ENCODE measurements around the gene ASAP3. TPM values are rescaled to one million over a fixed set of nuclear protein-coding genes. Genes with fewer than 3 reads are reported as not detected.

The ASAP3 gene
- total RNA-seq, 1 donor from 2014 or later: 96.6 TPM

GRCh38 chr1:23433122-23433521, 50.9 kb downstream of the ASAP3 start:
- no peaks in the 10 kb centered on the region for H3K4me1 Mint-ChIP-seq
- no peak for TF ChIP-seq CTCF (IDR thresholded peaks at IDR 0.05; ENCODE audit: unreplicated experiment)
- H3K9me3 Mint-ChIP-seq: no peaks in the 10 kb centered on the region
- no peak overlapping the region for H3K4me3 Mint-ChIP-seq
- no peaks in the 10 kb centered on the region for H3K27me3 Mint-ChIP-seq (ENCODE audit: low read depth)
- H3K27ac Mint-ChIP-seq: no peak overlapping the region
- peaks cover 55% of the 10 kb centered on the region for H3K36me3 Mint-ChIP-seq
- no peak for DNase-seq (ENCODE audit: low spot score in 2 of 2, unreplicated experiment in 2 of 2)

GRCh38 chr1:23431431-23431830, 52.5 kb downstream of the ASAP3 start:
- DNase-seq (ENCODE audit: low spot score in 2 of 2, unreplicated experiment in 2 of 2): no peak
- TF ChIP-seq CTCF (IDR thresholded peaks at IDR 0.05; ENCODE audit: unreplicated experiment): no peak
- peaks cover 57% of the 10 kb centered on the region for H3K36me3 Mint-ChIP-seq
- no peak overlapping the region for H3K4me3 Mint-ChIP-seq
- H3K9me3 Mint-ChIP-seq: no peaks in the 10 kb centered on the region
- H3K27me3 Mint-ChIP-seq (ENCODE audit: low read depth): no peaks in the 10 kb centered on the region
- no peak overlapping the region for H3K27ac Mint-ChIP-seq
- no peaks in the 10 kb centered on the region for H3K4me1 Mint-ChIP-seq

GRCh38 chr1:23430803-23431202, 53.2 kb downstream of the ASAP3 start:
- no peak for TF ChIP-seq CTCF (IDR thresholded peaks at IDR 0.05; ENCODE audit: unreplicated experiment)
- no peaks in the 10 kb centered on the region for H3K4me1 Mint-ChIP-seq
- no peak for DNase-seq (ENCODE audit: low spot score in 2 of 2, unreplicated experiment in 2 of 2)
- peaks cover 6% of the 10 kb centered on the region for H3K27me3 Mint-ChIP-seq (ENCODE audit: low read depth)
- peaks cover 62% of the 10 kb centered on the region for H3K36me3 Mint-ChIP-seq
- no peaks in the 10 kb centered on the region for H3K9me3 Mint-ChIP-seq
- no peak overlapping the region for H3K4me3 Mint-ChIP-seq
- H3K27ac Mint-ChIP-seq: no peak overlapping the region

- H3K36me3 Mint-ChIP-seq: peaks cover 45% of the 10 kb centered on the region
- no peak overlapping the region for H3K4me3 Mint-ChIP-seq
- no peak for DNase-seq (ENCODE audit: low spot score in 2 of 2, unreplicated experiment in 2 of 2)
- no peak overlapping the region for H3K27ac Mint-ChIP-seq
- peaks cover 6% of the 10 kb centered on the region for H3K4me1 Mint-ChIP-seq
- peaks cover 22% of the 10 kb centered on the region for H3K27me3 Mint-ChIP-seq (ENCODE audit: low read depth)
- no peak for TF ChIP-seq CTCF (IDR thresholded peaks at IDR 0.05; ENCODE audit: unreplicated experiment)
- no peaks in the 10 kb centered on the region for H3K9me3 Mint-ChIP-seq
Measured at GRCh38 chr1:23428136-23428905, 55.7 kb downstream of the ASAP3 start.

- no peak overlapping the region for H3K27ac Mint-ChIP-seq
- no peak for TF ChIP-seq CTCF (IDR thresholded peaks at IDR 0.05; ENCODE audit: unreplicated experiment)
- peaks cover 26% of the 10 kb centered on the region for H3K27me3 Mint-ChIP-seq (ENCODE audit: low read depth)
- no peak overlapping the region for H3K4me3 Mint-ChIP-seq
- DNase-seq (ENCODE audit: low spot score in 2 of 2, unreplicated experiment in 2 of 2): no peak
- peaks cover 11% of the 10 kb centered on the region for H3K4me1 Mint-ChIP-seq
- peaks cover 40% of the 10 kb centered on the region for H3K36me3 Mint-ChIP-seq
- no peaks in the 10 kb centered on the region for H3K9me3 Mint-ChIP-seq
Measured at GRCh38 chr1:23427550-23427949, 56.4 kb downstream of the ASAP3 start.
